PFSK-1 (cell line): Measurements from ENCODE around the gene ISOC1.

Experiments
- FOXP2 ChIP-seq: optimal IDR thresholded peaks from 2 replicates; pipeline ENCODE3; 2011; ENCODE audit warnings: borderline replicate concordance, control low read depth, inconsistent platforms; ENCODE audit not compliant: insufficient read depth; ENCODE audit errors: extremely low read length, extremely low read depth
- POLR2AphosphoS5 ChIP-seq: IDR thresholded peaks from 2 replicates; pipeline ENCODE4 v1.6.1; 2012; ENCODE audit warnings: low read depth, mild to moderate bottlenecking, control low read depth, low read length, moderate library complexity
- SIN3A ChIP-seq: IDR thresholded peaks from 2 replicates; pipeline ENCODE4 v1.6.1; 2012; ENCODE audit warnings: mild to moderate bottlenecking, low read length, moderate library complexity, borderline replicate concordance; ENCODE audit not compliant: insufficient read depth
- TAF1 ChIP-seq: IDR thresholded peaks from 2 replicates; pipeline ENCODE4 v1.6.1; 2012; ENCODE audit warnings: low read length, control low read depth, borderline replicate concordance; ENCODE audit not compliant: insufficient read depth
- TF ChIP-seq, protein P1 (sequence below), 2 experiments: IDR thresholded peaks; 2 replicates each; pipeline versions ENCODE4 v1.6.1 to v1.8.0; 2011 to 2012; ENCODE audit warnings: low read depth in 2 of 2, low read length in 2 of 2, control low read depth in 1 of 2, inconsistent platforms in 1 of 2, mild to moderate bottlenecking in 1 of 2, moderate library complexity in 1 of 2; ENCODE audit not compliant: insufficient read depth in 1 of 2

DNA sequence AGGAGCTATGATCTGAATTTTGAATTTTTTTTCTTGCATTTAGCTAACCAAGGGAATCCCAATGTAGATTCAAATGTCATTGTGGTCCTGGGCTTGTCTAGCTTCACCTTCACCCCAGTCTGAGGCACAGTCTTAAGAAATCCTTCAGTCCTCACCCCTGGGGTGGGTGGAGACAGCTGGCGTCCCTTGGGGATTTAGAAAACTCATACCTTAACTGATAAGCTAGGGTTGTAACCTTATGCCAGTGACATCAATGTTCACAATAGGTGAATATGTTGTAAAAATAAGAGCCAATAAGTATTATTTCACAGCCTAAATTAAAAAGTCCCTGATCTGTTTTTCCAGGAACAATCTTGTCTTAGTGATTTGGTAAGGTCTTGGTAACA, 4.6 kb downstream of the ISOC1 start:
- TF ChIP-seq POLR2AphosphoS5 (no peak), TAF1 (no peak), SIN3A (no peak), FOXP2 (no peak)
- TF ChIP-seq, protein P1, sequence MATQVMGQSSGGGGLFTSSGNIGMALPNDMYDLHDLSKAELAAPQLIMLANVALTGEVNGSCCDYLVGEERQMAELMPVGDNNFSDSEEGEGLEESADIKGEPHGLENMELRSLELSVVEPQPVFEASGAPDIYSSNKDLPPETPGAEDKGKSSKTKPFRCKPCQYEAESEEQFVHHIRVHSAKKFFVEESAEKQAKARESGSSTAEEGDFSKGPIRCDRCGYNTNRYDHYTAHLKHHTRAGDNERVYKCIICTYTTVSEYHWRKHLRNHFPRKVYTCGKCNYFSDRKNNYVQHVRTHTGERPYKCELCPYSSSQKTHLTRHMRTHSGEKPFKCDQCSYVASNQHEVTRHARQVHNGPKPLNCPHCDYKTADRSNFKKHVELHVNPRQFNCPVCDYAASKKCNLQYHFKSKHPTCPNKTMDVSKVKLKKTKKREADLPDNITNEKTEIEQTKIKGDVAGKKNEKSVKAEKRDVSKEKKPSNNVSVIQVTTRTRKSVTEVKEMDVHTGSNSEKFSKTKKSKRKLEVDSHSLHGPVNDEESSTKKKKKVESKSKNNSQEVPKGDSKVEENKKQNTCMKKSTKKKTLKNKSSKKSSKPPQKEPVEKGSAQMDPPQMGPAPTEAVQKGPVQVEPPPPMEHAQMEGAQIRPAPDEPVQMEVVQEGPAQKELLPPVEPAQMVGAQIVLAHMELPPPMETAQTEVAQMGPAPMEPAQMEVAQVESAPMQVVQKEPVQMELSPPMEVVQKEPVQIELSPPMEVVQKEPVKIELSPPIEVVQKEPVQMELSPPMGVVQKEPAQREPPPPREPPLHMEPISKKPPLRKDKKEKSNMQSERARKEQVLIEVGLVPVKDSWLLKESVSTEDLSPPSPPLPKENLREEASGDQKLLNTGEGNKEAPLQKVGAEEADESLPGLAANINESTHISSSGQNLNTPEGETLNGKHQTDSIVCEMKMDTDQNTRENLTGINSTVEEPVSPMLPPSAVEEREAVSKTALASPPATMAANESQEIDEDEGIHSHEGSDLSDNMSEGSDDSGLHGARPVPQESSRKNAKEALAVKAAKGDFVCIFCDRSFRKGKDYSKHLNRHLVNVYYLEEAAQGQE (IDR thresholded peaks at IDR 0.05; ENCODE audit: insufficient read depth in 1 of 2, low read depth in 2 of 2, low read length in 2 of 2): no peak
